Activated CD4-positive, alpha-beta T cell treated with anti-CD3 and anti-CD28 coated beads for 36 hours (primary cell): ENCODE data around the gene USP31. TPM values are rescaled to one million over a fixed set of nuclear protein-coding genes. Genes with fewer than 3 reads are reported as not detected.
"Not testable (repeated sequence)": the region's sequence is repeated elsewhere in the genome, so short reads cannot be mapped to it uniquely, and the experiment has no call there.

Source experiments
- ATAC-seq: fragments of 200-7000 bp; cut with Tn5 transposase; one replicate; pipeline ENCODE4 v1.10.0; 2021; ENCODE audit warnings: mild to moderate bottlenecking, moderate library complexity
- CTCF ChIA-PET: fragments of 350-600 bp; sonication (Branson Sonifier 250); formaldehyde crosslinking; loops from one replicate; lab custom pipeline; 2021; ENCODE audit warnings: antibody characterized with exemption; lab: Charles Lee
- POLR2A ChIA-PET: fragments of 350-600 bp; sonication (Branson Sonifier 250); formaldehyde crosslinking; loops from one replicate; lab custom pipeline; 2021; ENCODE audit warnings: antibody characterized with exemption, inconsistent platforms; lab: Charles Lee
- DNase-seq: peaks from one replicate; pipeline ENCODE4 v3.0.0-alpha.2; 2020
- H3K27ac Mint-ChIP-seq: one replicate; pipeline ENCODE4 v1.8.0; 2021; ENCODE audit warnings: mixed read lengths
- H3K27me3 Mint-ChIP-seq: one replicate; pipeline ENCODE4 v1.8.0; 2021; ENCODE audit warnings: mixed read lengths
- H3K36me3 Mint-ChIP-seq: one replicate; pipeline ENCODE4 v1.8.0; 2021; ENCODE audit warnings: low read depth, mixed read lengths
- H3K4me1 Mint-ChIP-seq: one replicate; pipeline ENCODE4 v1.8.0; 2021; ENCODE audit warnings: mixed read lengths
- H3K4me3 Mint-ChIP-seq: one replicate; pipeline ENCODE4 v1.8.0; 2021; ENCODE audit warnings: mild to moderate bottlenecking, moderate library complexity, mixed read lengths
- H3K9me3 Mint-ChIP-seq: one replicate; pipeline ENCODE4 v1.8.0; 2021; ENCODE audit warnings: low read depth, mixed read lengths
- intact Hi-C, 2 experiments: fragments of 100-400 bp; cut with DNase I in 1 of 2; cut with micrococcal nuclease in 1 of 2; formaldehyde crosslinking; loops; one replicate each; pipeline versions ENCODE4 v1.14.2 to v1.15.1; 2022 to 2024; cut with DNase I, micrococcal nuclease
- total RNA-seq, 2 experiments: library from RNA; stranded (reverse); gene quantifications; one replicate each; pipeline ENCODE4 v1.2.3, GENCODE V29; 2021

USP31 gene
- total RNA-seq, 2 experiments from 2014 or later, result 5.3 to 5.9 TPM

- Mint-ChIP-seq H3K27ac (no peak overlapping the region), H3K9me3 (no peaks in the 10 kb centered on the region), H3K4me3 (no peak overlapping the region), H3K36me3 (peaks cover 5% of the 10 kb centered on the region), H3K4me1 (peaks cover 28% of the 10 kb centered on the region), H3K27me3 (no peaks in the 10 kb centered on the region)
- DNase-seq, result no peak
- POLR2A ChIA-PET, result no interaction called here
- no peak for ATAC-seq
- intact Hi-C loops, result no loop called here
- CTCF ChIA-PET, result interaction anchor here (1.0 kb wide), 1 partner anchor 18 kb away, joined by 4 read pairs; no protein-coding TSS in a partner anchor
These were observed 3.6 kb downstream of the USP31 start for GRCh38 chr16:23145608-23146007.

GRCh38 chr16:23145186-23145585, 4.1 kb downstream of the USP31 start:
- H3K27ac Mint-ChIP-seq, result no peak overlapping the region
- DNase-seq, result no peak
- no peak overlapping the region for H3K4me3 Mint-ChIP-seq
- no peak for ATAC-seq
- intact Hi-C loops, result no loop called here
- peaks cover 5% of the 10 kb centered on the region for H3K36me3 Mint-ChIP-seq
- H3K4me1 Mint-ChIP-seq, result peaks cover 26% of the 10 kb centered on the region
- H3K27me3 Mint-ChIP-seq, result no peaks in the 10 kb centered on the region
- POLR2A ChIA-PET, result no interaction called here
- CTCF ChIA-PET, result interaction anchor here (0.9 to 1.0 kb wide), 2 partner anchors 12 to 17 kb away, joined by 3 to 4 read pairs; no protein-coding TSS in a partner anchor
- no peaks in the 10 kb centered on the region for H3K9me3 Mint-ChIP-seq

GRCh38 chr16:23144393-23144792, 4.9 kb downstream of the USP31 start:
- CTCF ChIA-PET, result interaction anchor here (0.6 to 0.9 kb wide), 2 partner anchors 12 to 1870 kb away, joined by 3 read pairs; no protein-coding TSS in a partner anchor
- H3K27ac Mint-ChIP-seq, intact Hi-C loops, H3K27me3 Mint-ChIP-seq, H3K4me3 Mint-ChIP-seq, POLR2A ChIA-PET, DNase-seq, ATAC-seq, H3K9me3 Mint-ChIP-seq, H3K36me3 Mint-ChIP-seq: not testable (repeated sequence)
- peaks cover 20% of the 10 kb centered on the region for H3K4me1 Mint-ChIP-seq

GRCh38 chr16:23143391-23143790, 5.9 kb downstream of the USP31 start:
- Mint-ChIP-seq H3K27ac (no peak overlapping the region), H3K4me1 (peaks cover 20% of the 10 kb centered on the region), H3K36me3 (peaks cover 10% of the 10 kb centered on the region), H3K4me3 (no peak overlapping the region), H3K9me3 (peaks cover 4% of the 10 kb centered on the region), H3K27me3 (no peaks in the 10 kb centered on the region)
- intact Hi-C loops, result no loop called here
- ChIA-PET CTCF (interaction anchor here (1.6 kb wide), 1 partner anchor 17 kb away, joined by 3 read pairs; no protein-coding TSS in a partner anchor), POLR2A (no interaction called here)
- DNase-seq, result no peak
- no peak for ATAC-seq

- intact Hi-C loops, result no loop called here
- Mint-ChIP-seq H3K27me3 (no peaks in the 10 kb centered on the region), H3K9me3 (peaks cover 12% of the 10 kb centered on the region), H3K4me1 (peaks cover 13% of the 10 kb centered on the region), H3K4me3 (no peak overlapping the region), H3K36me3 (peaks cover 17% of the 10 kb centered on the region), H3K27ac (no peak overlapping the region)
- ATAC-seq (no peak), DNase-seq (no peak)
- POLR2A ChIA-PET, result no interaction called here
- CTCF ChIA-PET, result interaction anchor here (0.6 to 1.6 kb wide), 2 partner anchors 18 to 175 kb away, joined by 3 to 4 read pairs; no protein-coding TSS in a partner anchor
These were observed 7.1 kb downstream of the USP31 start for GRCh38 chr16:23141959-23142740.

- H3K9me3 Mint-ChIP-seq, result peaks cover 15% of the 10 kb centered on the region
- no peak overlapping the region for H3K4me3 Mint-ChIP-seq
- intact Hi-C loops, result no loop called here
- no peak for ATAC-seq
- CTCF ChIA-PET, result interaction anchor here (0.7 kb wide), 1 partner anchor 9 kb away, joined by 4 read pairs; no protein-coding TSS in a partner anchor
- H3K27me3 Mint-ChIP-seq, result no peaks in the 10 kb centered on the region
- POLR2A ChIA-PET, result no interaction called here
- DNase-seq, result no peak
- H3K27ac Mint-ChIP-seq, result no peak overlapping the region
- peaks cover 16% of the 10 kb centered on the region for H3K36me3 Mint-ChIP-seq
- H3K4me1 Mint-ChIP-seq, result peaks cover 8% of the 10 kb centered on the region
These were observed 7.8 kb downstream of the USP31 start for GRCh38 chr16:23141500-23141899.

GRCh38 chr16:23141033-23141432, 8.2 kb downstream of the USP31 start:
- peaks cover 17% of the 10 kb centered on the region for H3K9me3 Mint-ChIP-seq
- CTCF ChIA-PET, result interaction anchor here (0.7 to 0.8 kb wide), 2 partner anchors 8 to 43 kb away, joined by 4 to 5 read pairs; no protein-coding TSS in a partner anchor
- POLR2A ChIA-PET, result no interaction called here

GRCh38 chr16:23140107-23140506, 9.1 kb downstream of the USP31 start:
- H3K4me1 Mint-ChIP-seq, result peaks cover 3% of the 10 kb centered on the region
- POLR2A ChIA-PET, result no interaction called here
- intact Hi-C loops, result no loop called here
- peaks cover 21% of the 10 kb centered on the region for H3K9me3 Mint-ChIP-seq
- no peak overlapping the region for H3K27ac Mint-ChIP-seq
- H3K27me3 Mint-ChIP-seq, result no peaks in the 10 kb centered on the region
- peaks cover 23% of the 10 kb centered on the region for H3K36me3 Mint-ChIP-seq
- CTCF ChIA-PET, result no interaction called here
- no peak overlapping the region for H3K4me3 Mint-ChIP-seq
- DNase-seq (no peak), ATAC-seq (no peak)

More at GRCh38 chr16:23141033-23141432, 8.2 kb downstream of the USP31 start:
- Mint-ChIP-seq H3K27me3 (no peaks in the 10 kb centered on the region), H3K27ac (no peak overlapping the region), H3K4me3 (no peak overlapping the region), H3K4me1 (peaks cover 7% of the 10 kb centered on the region), H3K36me3 (peaks cover 18% of the 10 kb centered on the region)
- ATAC-seq (no peak), DNase-seq (no peak)
- intact Hi-C loops, result no loop called here

- Mint-ChIP-seq H3K27ac (no peak overlapping the region), H3K27me3 (no peaks in the 10 kb centered on the region), H3K4me3 (no peak overlapping the region), H3K9me3 (peaks cover 21% of the 10 kb centered on the region), H3K36me3 (peaks cover 25% of the 10 kb centered on the region), H3K4me1 (peaks cover 6% of the 10 kb centered on the region)
- DNase-seq, result no peak
- intact Hi-C loops, result no loop called here
- ChIA-PET POLR2A (no interaction called here), CTCF (interaction anchor here (0.6 kb wide), 1 partner anchor 43 kb away, joined by 3 read pairs; no protein-coding TSS in a partner anchor)
- ATAC-seq, result no peak
These were observed 11.4 kb downstream of the USP31 start for GRCh38 chr16:23137818-23138217.

- H3K27me3 Mint-ChIP-seq, result no peaks in the 10 kb centered on the region
These were observed 12.0 kb downstream of the USP31 start for GRCh38 chr16:23137256-23137655.

GRCh38 chr16:23134274-23134673, 15.0 kb downstream of the USP31 start:
- Mint-ChIP-seq H3K4me1 (peaks cover 18% of the 10 kb centered on the region), H3K27ac (no peak overlapping the region), H3K27me3 (no peaks in the 10 kb centered on the region), H3K36me3 (peaks cover 25% of the 10 kb centered on the region), H3K9me3 (peaks cover 21% of the 10 kb centered on the region), H3K4me3 (no peak overlapping the region)
- ChIA-PET POLR2A (no interaction called here), CTCF (no interaction called here)
- no peak for ATAC-seq
- intact Hi-C loops, result no loop called here
- DNase-seq, result no peak

More at GRCh38 chr16:23137256-23137655, 12.0 kb downstream of the USP31 start:
- ChIA-PET POLR2A (no interaction called here), CTCF (interaction anchor here (0.6 kb wide), 1 partner anchor 44 kb away, joined by 3 read pairs; no protein-coding TSS in a partner anchor)
- Mint-ChIP-seq H3K27ac (no peak overlapping the region), H3K4me1 (peaks cover 10% of the 10 kb centered on the region), H3K9me3 (peaks cover 21% of the 10 kb centered on the region), H3K36me3 (peaks cover 25% of the 10 kb centered on the region), H3K4me3 (no peak overlapping the region)
- intact Hi-C loops, result no loop called here
- DNase-seq, result no peak
- no peak for ATAC-seq
